ENCODE results near the gene CD4.

The CD4 gene

DNA sequence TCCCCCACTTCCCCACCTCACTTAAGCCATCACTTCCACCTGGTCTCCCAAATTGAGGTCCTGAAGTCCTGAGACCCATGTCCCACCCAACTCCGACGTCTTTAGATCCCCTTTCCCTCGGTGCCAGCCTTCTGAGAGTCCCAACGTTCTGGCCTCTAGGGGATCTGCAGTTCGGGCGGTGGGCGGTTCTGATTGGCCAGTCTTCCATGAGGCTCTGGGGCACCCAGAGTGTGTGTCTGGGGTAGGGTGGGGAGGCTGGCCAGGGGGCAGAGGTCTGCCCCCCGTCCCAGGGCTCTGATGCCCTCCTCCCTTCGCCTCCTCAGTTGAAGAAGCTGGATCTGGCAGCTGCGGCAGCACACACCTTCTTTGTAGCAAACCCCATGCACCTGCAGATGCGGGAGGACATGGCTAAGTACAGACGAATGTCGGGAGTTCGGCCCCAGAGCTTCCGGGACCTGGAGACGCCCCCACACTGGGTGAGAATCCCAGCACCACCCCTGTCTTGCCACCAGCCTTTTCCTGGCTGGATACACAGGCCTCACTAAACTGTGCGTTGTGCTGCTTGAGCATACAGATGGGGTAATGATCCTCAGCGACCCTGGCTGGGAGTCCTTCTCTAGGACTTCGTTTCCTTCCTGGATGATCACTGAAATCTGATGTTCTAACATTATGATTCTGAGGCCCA is 40.4 kb downstream of the CD4 start:
- TF ChIP-seq CTCF (IDR thresholded peaks at IDR 0.05; ENCODE audit: borderline replicate concordance, insufficient read depth, low read depth, low read length): no peak
- no peak overlapping the region for H3K4me3 ChIP-seq (ENCODE audit: low read depth, low read length)

DNA sequence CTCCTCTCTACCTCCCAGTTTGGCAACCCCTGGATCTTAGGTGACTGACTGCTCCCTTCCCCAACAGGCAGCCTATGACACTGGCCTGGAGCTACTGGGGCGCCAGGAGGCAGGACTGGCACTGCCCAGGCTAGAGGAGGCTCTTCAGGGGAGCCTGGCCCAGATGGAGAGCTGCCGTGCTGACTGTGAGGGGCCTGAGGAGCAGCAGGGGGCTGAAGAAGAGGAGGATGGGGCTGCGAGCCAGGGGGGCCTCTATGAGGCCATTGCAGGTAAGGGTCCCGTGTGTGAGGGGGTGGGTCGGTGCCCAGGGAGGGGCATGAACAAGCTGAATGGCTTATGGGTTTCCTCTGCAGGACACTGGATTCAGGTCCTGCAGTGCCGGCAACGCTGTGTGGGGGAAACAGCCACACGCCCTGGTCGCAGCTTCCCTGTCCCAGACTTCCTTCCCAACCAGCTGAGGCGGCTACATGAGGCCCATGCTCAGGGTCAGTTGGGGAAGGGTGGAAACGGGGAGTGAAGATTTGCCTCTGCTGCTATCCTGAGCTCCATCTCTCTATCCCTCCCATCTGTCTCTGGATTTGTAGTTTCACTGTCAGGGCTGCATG is 41.1 kb downstream of the CD4 start:
- TF ChIP-seq CTCF (IDR thresholded peaks at IDR 0.05; ENCODE audit: borderline replicate concordance, insufficient read depth, low read depth, low read length): no peak
- H3K4me3 ChIP-seq (ENCODE audit: low read depth, low read length): no peak overlapping the region

DNA sequence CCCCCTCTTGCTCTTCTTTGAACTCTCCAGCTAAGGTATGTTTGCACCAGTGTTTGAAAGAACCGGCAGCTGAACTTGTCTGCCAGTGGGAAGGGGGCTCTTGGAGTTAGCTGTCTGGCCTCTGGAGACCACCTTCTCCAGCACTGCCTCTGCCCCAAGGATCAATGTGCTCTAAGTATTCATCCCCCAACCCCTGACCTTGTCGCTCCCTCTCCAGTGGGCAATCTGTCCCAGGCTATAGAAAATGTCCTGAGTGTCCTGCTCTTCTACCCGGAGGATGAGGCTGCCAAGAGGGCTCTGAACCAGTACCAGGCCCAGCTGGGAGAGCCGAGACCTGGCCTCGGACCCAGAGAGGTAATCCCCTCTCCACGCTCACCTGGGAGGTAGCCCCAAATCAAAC is 41.7 kb downstream of the CD4 start:
- no peak overlapping the region for H3K4me3 ChIP-seq (ENCODE audit: low read depth, low read length)
- TF ChIP-seq CTCF (IDR thresholded peaks at IDR 0.05; ENCODE audit: borderline replicate concordance, insufficient read depth, low read depth, low read length): no peak

- no peak for TF ChIP-seq CTCF (IDR thresholded peaks at IDR 0.05; ENCODE audit: borderline replicate concordance, insufficient read depth, low read depth, low read length)
- H3K4me3 ChIP-seq (ENCODE audit: low read depth, low read length): no peak overlapping the region
These were observed 42.2 kb downstream of the CD4 start for GRCh38 chr12:6831450-6831995.

- TF ChIP-seq CTCF (IDR thresholded peaks at IDR 0.05; ENCODE audit: borderline replicate concordance, insufficient read depth, low read depth, low read length): no peak
- no peak overlapping the region for H3K4me3 ChIP-seq (ENCODE audit: low read depth, low read length)
These were observed 42.8 kb downstream of the CD4 start for GRCh38 chr12:6832125-6832524.

GRCh38 chr12:6833189-6833890 is 44.0 kb downstream of the CD4 start:
- H3K4me3 ChIP-seq (ENCODE audit: low read depth, low read length): no peak overlapping the region
- TF ChIP-seq CTCF (IDR thresholded peaks at IDR 0.05; ENCODE audit: borderline replicate concordance, insufficient read depth, low read depth, low read length): no peak
